Measurements from ENCODE around the gene ZNF672.
A peak's percentile ranks its signal among the peaks of the same experiment; 100 is the strongest.

The ZNF672 gene

GRCh38 chr1:248857201-248857600, 19.2 kb downstream of the ZNF672 start:
- peak overlapping the region; percentile 85 for H3K4me3 ChIP-seq (ENCODE audit: low read depth, low read length)
- no peak for TF ChIP-seq CTCF (IDR thresholded peaks at IDR 0.05; ENCODE audit: borderline replicate concordance, insufficient read depth, low read depth, low read length)

- peak overlapping the region; percentile 85 for H3K4me3 ChIP-seq (ENCODE audit: low read depth, low read length)
Measured at GRCh38 chr1:248857749-248858095, 19.7 kb downstream of the ZNF672 start.

GRCh38 chr1:248858096-248858890, 20.3 kb downstream of the ZNF672 start:
- peak; percentile 77 for TF ChIP-seq CTCF (IDR thresholded peaks at IDR 0.05; ENCODE audit: borderline replicate concordance, insufficient read depth, low read depth, low read length)
- peak overlapping the region; percentile 85 for H3K4me3 ChIP-seq (ENCODE audit: low read depth, low read length)

More at GRCh38 chr1:248857749-248858095, 19.7 kb downstream of the ZNF672 start:
- no peak for TF ChIP-seq CTCF (IDR thresholded peaks at IDR 0.05; ENCODE audit: borderline replicate concordance, insufficient read depth, low read depth, low read length)

- TF ChIP-seq CTCF (IDR thresholded peaks at IDR 0.05; ENCODE audit: borderline replicate concordance, insufficient read depth, low read depth, low read length) = no peak
- peak within 1 kb of the TSS; percentile 85 for H3K4me3 ChIP-seq (ENCODE audit: low read depth, low read length)
Measured at GRCh38 chr1:248858891-248859889, 21.2 kb downstream of the ZNF672 start, which contains the start of gene ZNF692. ZNF692 (minus strand) TSS chr1:248859085; CDS start chr1:248858309, 776 bp downstream.

- no peak for TF ChIP-seq CTCF (IDR thresholded peaks at IDR 0.05; ENCODE audit: borderline replicate concordance, insufficient read depth, low read depth, low read length)
- H3K4me3 ChIP-seq (ENCODE audit: low read depth, low read length) = no peak overlapping the region
Measured at GRCh38 chr1:248860007-248860406, 22.0 kb downstream of the ZNF672 start.

- H3K4me3 ChIP-seq (ENCODE audit: low read depth, low read length) = no peak overlapping the region
- TF ChIP-seq CTCF (IDR thresholded peaks at IDR 0.05; ENCODE audit: borderline replicate concordance, insufficient read depth, low read depth, low read length) = no peak
Measured at GRCh38 chr1:248861616-248862015, 23.6 kb downstream of the ZNF672 start.

Data from GM12875 (cell line).